HG02981 (cell line): ENCODE data around the gene ANGPTL7.
"Not testable (repeated sequence)": the region's sequence is repeated elsewhere in the genome, so short reads cannot be mapped to it uniquely, and the experiment has no call there.

Experiments used
- ATAC-seq: cut with Tn5 transposase; IDR thresholded peaks from one replicate; pipeline ENCODE4 v1.9.1; 2021; ENCODE audit warnings: mild to moderate bottlenecking, moderate library complexity; ENCODE audit not compliant: unreplicated experiment

ANGPTL7 gene

GRCh38 chr1:11168731-11169130 is 20.4 kb upstream of the ANGPTL7 start:
- ATAC-seq, result no peak

GRCh38 chr1:11169202-11169601 is 20.0 kb upstream of the ANGPTL7 start:
- no peak for ATAC-seq

GRCh38 chr1:11170102-11170501 is 19.1 kb upstream of the ANGPTL7 start:
- no peak for ATAC-seq

- ATAC-seq, result no peak
Observed at GRCh38 chr1:11174261-11174942, 14.8 kb upstream of the ANGPTL7 start.

GRCh38 chr1:11175461-11175860 is 13.7 kb upstream of the ANGPTL7 start:
- ATAC-seq, result no peak

- ATAC-seq, result no peak
Observed at GRCh38 chr1:11176081-11176706, 13.0 kb upstream of the ANGPTL7 start.

GRCh38 chr1:11178021-11179015 is 10.8 kb upstream of the ANGPTL7 start:
- ATAC-seq, result no peak

- no peak for ATAC-seq
Observed at GRCh38 chr1:11179125-11179524, 10.0 kb upstream of the ANGPTL7 start.

GRCh38 chr1:11179749-11180148 is 9.4 kb upstream of the ANGPTL7 start:
- not testable (repeated sequence) for ATAC-seq

GRCh38 chr1:11180342-11180744 is 8.8 kb upstream of the ANGPTL7 start:
- no peak for ATAC-seq

- ATAC-seq, result no peak
Observed at GRCh38 chr1:11182884-11183283, 6.3 kb upstream of the ANGPTL7 start.

GRCh38 chr1:11184973-11185372 is 4.2 kb upstream of the ANGPTL7 start:
- no peak for ATAC-seq

- ATAC-seq, result no peak
Observed at GRCh38 chr1:11187000-11187399, 2.2 kb upstream of the ANGPTL7 start.

GRCh38 chr1:11187494-11187893 is 1.7 kb upstream of the ANGPTL7 start:
- ATAC-seq, result no peak

GRCh38 chr1:11187931-11188330 is 1.2 kb upstream of the ANGPTL7 start:
- no peak for ATAC-seq

GRCh38 chr1:11188381-11188780 is 774 bp upstream of the ANGPTL7 start:
- ATAC-seq, result no peak

- ATAC-seq, result no peak
Observed at GRCh38 chr1:11193376-11193775, 4.2 kb downstream of the ANGPTL7 start.

GRCh38 chr1:11194407-11195176 is 5.4 kb downstream of the ANGPTL7 start:
- ATAC-seq, result no peak

- ATAC-seq, result no peak
Observed at GRCh38 chr1:11196945-11197344, 7.8 kb downstream of the ANGPTL7 start.

GRCh38 chr1:11197359-11197758 is 8.2 kb downstream of the ANGPTL7 start:
- ATAC-seq, result no peak

- no peak for ATAC-seq
Observed at GRCh38 chr1:11198257-11198656, 9.1 kb downstream of the ANGPTL7 start.
